ENCODE measurements around the gene ESR1. TPM values are rescaled to one million over a fixed set of nuclear protein-coding genes. Genes with fewer than 3 reads are reported as not detected.

Gene ESR1
- total RNA-seq, 6 experiments from 2014 or later, result 0.07 to 0.63 (median 0.40) TPM

GRCh38 chr6:152062476-152062875 lies 255.0 kb downstream of the ESR1 start:
- no peak for DNase-seq
- TF ChIP-seq, protein P1, sequence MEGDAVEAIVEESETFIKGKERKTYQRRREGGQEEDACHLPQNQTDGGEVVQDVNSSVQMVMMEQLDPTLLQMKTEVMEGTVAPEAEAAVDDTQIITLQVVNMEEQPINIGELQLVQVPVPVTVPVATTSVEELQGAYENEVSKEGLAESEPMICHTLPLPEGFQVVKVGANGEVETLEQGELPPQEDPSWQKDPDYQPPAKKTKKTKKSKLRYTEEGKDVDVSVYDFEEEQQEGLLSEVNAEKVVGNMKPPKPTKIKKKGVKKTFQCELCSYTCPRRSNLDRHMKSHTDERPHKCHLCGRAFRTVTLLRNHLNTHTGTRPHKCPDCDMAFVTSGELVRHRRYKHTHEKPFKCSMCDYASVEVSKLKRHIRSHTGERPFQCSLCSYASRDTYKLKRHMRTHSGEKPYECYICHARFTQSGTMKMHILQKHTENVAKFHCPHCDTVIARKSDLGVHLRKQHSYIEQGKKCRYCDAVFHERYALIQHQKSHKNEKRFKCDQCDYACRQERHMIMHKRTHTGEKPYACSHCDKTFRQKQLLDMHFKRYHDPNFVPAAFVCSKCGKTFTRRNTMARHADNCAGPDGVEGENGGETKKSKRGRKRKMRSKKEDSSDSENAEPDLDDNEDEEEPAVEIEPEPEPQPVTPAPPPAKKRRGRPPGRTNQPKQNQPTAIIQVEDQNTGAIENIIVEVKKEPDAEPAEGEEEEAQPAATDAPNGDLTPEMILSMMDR (IDR thresholded peaks at IDR 0.05), result no peak
- Mint-ChIP-seq H3K4me3 (no peak overlapping the region; the same call in 1 of the 2 replicates), H3K4me1 (ENCODE audit: low read depth) (peaks cover 21% of the 10 kb centered on the region; the same call in 1 of the 2 replicates), H3K36me3 (ENCODE audit: low read depth) (no peaks in the 10 kb centered on the region), H3K9me3 (no peaks in the 10 kb centered on the region), H3K27me3 (ENCODE audit: insufficient read depth) (peaks cover 5% of the 10 kb centered on the region), H3K27ac (no peak overlapping the region)

DNA sequence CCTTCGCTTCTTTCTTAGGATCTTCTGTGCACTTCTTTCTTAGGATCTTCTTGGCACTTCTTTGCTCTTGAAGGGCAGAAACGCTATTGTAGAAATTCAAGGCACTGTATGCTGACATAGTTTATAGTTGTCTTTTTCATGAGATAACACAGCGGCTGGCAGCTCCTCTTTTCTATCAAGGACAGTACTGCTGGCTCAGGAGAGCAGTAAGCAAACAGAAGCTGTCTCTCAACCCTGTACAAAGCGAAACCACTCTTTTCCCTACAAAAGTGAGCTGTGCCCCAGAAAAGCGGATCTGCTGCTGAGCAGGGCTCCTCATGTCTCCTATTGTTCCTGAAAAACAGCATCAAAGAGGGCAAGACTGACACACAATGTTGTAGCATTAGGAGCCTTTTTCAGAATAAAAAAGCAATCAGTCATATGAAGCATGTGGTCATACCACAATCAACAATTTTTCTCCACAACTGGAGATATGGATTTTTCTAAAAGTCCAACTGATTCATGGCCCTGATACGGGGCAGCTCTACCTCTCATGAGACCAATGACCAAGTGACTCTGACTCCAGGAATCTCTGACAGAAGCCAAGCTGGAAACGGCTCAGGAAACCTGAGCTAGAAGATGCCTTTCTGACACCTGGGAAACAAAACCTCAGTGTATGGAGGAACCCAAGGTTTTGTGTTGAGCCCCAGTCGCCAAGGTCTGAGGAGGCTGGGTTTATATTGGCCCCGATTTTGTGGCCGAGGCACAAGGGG lies 255.9 kb downstream of the ESR1 start:
- no peak overlapping the region for H3K27ac Mint-ChIP-seq
- H3K9me3 Mint-ChIP-seq, result no peaks in the 10 kb centered on the region
- H3K27me3 Mint-ChIP-seq (ENCODE audit: insufficient read depth), result peaks cover 4% of the 10 kb centered on the region
- DNase-seq, result no peak
- TF ChIP-seq, protein P1 (IDR thresholded peaks at IDR 0.05), result no peak
- H3K4me3 Mint-ChIP-seq, result peak overlapping the region; percentile 50; the same call in 1 of the 2 replicates
- peaks cover 14% of the 10 kb centered on the region; the same call in 1 of the 2 replicates for H3K4me1 Mint-ChIP-seq (ENCODE audit: low read depth)
- H3K36me3 Mint-ChIP-seq (ENCODE audit: low read depth), result no peaks in the 10 kb centered on the region

DNA sequence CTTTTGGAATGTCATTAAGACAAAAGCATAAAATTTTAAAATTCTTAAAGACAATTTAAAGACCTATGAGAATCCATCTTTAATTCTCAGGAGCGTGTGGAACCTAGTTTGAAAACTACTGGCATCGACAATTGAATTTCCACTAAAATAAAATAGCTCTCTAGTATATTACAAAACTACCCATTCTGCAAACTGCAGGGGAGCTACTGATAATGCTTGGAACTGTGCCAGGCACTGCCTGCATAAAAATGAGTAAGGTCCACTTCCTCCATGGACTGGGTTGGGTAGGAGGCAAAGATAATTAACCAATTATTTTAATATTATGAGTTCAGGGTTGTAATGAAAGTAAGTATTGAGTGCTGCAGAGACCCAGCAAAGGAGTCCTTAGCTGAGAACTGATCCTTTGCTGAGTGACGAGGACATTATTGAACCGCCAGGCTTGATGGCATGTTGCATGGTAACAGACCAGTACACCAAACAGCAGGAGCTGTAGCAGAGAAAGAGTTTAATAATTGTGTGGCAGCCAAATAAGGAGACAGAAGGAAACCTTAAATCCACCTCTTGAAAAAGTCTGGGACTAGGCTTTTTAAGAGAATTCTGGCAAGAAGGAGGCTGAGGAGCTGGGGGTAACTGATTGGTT lies 261.3 kb downstream of the ESR1 start:
- no peak for DNase-seq
- Mint-ChIP-seq H3K36me3 (ENCODE audit: low read depth) (no peaks in the 10 kb centered on the region), H3K9me3 (no peaks in the 10 kb centered on the region), H3K27ac (no peak overlapping the region), H3K4me3 (no peak overlapping the region), H3K4me1 (ENCODE audit: low read depth) (no peaks in the 10 kb centered on the region; the same call in 1 of the 2 replicates), H3K27me3 (ENCODE audit: insufficient read depth) (peaks cover 9% of the 10 kb centered on the region)
- TF ChIP-seq, protein P1 (IDR thresholded peaks at IDR 0.05), result no peak

DNA sequence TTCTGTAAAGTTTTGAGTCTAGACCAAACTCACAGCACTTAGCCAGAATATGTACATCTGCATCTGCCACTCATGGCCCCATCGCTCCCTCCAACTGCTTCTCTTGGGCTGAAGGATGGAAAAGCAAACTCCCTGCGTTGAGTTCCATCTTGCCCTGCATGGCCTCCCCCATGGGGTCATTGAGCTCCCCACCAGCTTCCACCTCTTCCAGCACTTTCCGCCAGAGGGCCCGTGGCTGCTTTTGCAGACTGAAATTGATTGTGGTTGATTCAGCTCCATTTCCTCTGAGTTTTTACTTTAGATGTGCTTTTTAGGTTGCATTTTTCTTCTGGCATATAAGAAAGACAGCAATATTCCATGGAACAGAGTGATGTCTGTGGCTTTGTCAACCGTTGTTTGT lies 263.1 kb downstream of the ESR1 start:
- DNase-seq, result no peak
- H3K36me3 Mint-ChIP-seq (ENCODE audit: low read depth), result peaks cover 1% of the 10 kb centered on the region
- TF ChIP-seq, protein P1 (IDR thresholded peaks at IDR 0.05), result no peak
- H3K9me3 Mint-ChIP-seq, result peaks cover 2% of the 10 kb centered on the region
- H3K27me3 Mint-ChIP-seq (ENCODE audit: insufficient read depth), result peaks cover 9% of the 10 kb centered on the region
- H3K4me1 Mint-ChIP-seq (ENCODE audit: low read depth), result no peaks in the 10 kb centered on the region; the same call in 1 of the 2 replicates
- H3K4me3 Mint-ChIP-seq, result no peak overlapping the region
- no peak overlapping the region for H3K27ac Mint-ChIP-seq

GRCh38 chr6:152071318-152071717 lies 263.8 kb downstream of the ESR1 start:
- no peak for DNase-seq
- no peaks in the 10 kb centered on the region; the same call in 1 of the 2 replicates for H3K4me1 Mint-ChIP-seq (ENCODE audit: low read depth)
- peaks cover 9% of the 10 kb centered on the region for H3K36me3 Mint-ChIP-seq (ENCODE audit: low read depth)
- H3K9me3 Mint-ChIP-seq, result peaks cover 9% of the 10 kb centered on the region
- no peak overlapping the region for H3K4me3 Mint-ChIP-seq
- TF ChIP-seq, protein P1 (IDR thresholded peaks at IDR 0.05), result no peak
- H3K27ac Mint-ChIP-seq, result no peak overlapping the region
- H3K27me3 Mint-ChIP-seq (ENCODE audit: insufficient read depth), result peaks cover 11% of the 10 kb centered on the region
